HG02970 (cell line): ENCODE data around the gene MARVELD3.

Experiments
- ATAC-seq: cut with Tn5 transposase; IDR thresholded peaks from one replicate; pipeline ENCODE4 v1.9.1; 2021; ENCODE audit warnings: mild to moderate bottlenecking, moderate library complexity, moderate number of reproducible peaks; ENCODE audit not compliant: unreplicated experiment, low FRiP score

Gene MARVELD3

GRCh38 chr16:71622088-71622487, 3.9 kb upstream of the MARVELD3 start:
- no peak for ATAC-seq

DNA sequence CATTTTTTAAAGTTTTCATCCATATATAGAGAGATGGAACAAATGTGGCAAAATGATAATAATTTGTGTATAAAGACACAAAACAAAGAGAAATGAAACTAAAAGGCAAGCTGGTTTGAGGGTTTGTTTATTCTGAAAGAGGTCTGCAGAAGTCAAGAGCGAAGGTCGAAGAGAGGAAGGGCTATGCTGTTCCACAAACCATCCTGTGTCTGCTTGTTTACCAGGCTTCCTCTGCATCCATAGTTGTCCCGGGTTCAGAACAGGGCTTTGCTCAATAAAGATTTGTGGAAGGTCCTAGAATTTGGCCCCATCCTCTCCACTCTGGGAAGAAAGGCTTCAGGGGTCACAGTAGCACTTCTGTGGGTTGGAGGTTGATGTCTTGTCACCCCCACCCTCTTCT, 2.4 kb upstream of the MARVELD3 start:
- no peak for ATAC-seq

DNA sequence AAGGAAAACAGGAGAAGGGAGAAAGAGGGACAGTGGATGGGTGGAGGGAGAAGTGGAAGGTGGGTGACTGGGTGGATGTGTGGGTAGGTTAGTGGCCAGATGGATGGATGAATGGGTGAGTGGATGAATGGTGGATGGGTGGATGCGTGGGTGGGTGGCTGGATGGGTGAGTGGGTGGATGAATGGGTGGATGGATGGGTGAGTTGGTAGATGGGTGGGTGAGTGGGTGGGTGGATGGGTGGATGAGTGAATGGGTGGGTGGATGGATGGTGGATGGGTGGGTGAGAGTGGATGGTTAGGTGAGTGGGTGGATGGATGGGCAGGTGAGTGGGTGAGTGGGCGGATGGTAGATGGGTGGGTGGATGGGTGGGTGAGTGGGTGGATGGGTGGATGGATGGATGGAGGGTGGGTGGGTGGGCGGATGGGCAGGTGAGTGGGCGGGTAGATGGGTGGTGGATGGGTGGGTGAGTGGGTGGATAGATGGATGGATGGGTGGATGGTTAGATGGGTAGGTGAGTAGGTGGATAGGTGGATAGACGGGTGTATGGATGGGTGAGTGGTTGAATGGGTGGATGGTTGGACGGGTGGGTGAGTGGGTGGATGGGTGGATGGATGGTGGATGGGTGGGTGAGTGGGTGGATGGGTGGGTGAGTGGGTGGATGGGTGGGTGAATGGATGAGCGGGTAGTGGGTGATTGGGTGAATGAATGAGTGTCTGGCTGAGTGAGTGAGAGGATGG, 702 bp upstream of the MARVELD3 start:
- no peak for ATAC-seq

- ATAC-seq, result no peak
Measured at GRCh38 chr16:71626858-71627213, 852 bp downstream of the MARVELD3 start.

GRCh38 chr16:71627731-71628181, 1.8 kb downstream of the MARVELD3 start:
- ATAC-seq, result no peak

DNA sequence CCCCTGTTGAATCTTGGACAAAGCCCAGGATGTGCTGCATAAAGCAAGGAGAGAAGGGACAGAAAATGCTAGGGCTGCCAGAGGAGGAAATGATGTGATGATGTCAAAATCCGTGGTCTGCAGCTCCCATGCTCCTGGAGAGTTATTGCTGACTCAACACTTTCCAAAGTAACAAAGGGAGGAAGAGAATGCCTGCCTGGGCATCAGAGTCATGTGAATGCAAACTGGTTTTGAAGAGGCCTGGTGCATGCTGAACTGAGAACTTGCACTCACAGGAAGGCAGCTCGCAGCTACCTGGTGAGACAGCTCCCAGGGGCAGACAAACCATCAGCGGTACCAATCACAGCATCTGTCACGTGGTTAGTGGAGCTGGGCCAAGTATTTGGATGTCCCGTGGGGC, 2.8 kb downstream of the MARVELD3 start:
- ATAC-seq, result no peak

- no peak for ATAC-seq
Measured at GRCh38 chr16:71629278-71630016, 3.5 kb downstream of the MARVELD3 start.

- no peak for ATAC-seq
Measured at GRCh38 chr16:71630808-71631207, 4.8 kb downstream of the MARVELD3 start.

- no peak for ATAC-seq
Measured at GRCh38 chr16:71631776-71632175, 5.8 kb downstream of the MARVELD3 start.

DNA sequence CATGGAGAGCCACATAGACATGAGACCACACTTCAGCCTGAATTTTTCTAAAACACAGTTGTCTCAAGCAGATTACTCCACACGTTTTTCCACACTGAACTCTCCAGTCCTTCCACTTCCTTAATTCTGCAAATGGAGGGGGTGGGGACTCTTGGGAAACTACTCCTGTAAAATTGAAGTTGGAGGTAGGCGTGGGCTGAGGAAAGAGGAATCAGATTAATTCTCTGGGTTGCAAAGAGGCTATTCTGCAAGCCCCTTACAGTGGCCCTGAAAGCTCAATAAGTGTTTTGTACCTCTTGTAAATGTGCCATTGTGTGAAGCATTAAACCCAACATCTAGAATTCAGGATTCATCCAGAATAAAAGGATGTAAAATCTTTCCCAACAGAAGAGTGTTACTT, 9.6 kb downstream of the MARVELD3 start:
- no peak for ATAC-seq

DNA sequence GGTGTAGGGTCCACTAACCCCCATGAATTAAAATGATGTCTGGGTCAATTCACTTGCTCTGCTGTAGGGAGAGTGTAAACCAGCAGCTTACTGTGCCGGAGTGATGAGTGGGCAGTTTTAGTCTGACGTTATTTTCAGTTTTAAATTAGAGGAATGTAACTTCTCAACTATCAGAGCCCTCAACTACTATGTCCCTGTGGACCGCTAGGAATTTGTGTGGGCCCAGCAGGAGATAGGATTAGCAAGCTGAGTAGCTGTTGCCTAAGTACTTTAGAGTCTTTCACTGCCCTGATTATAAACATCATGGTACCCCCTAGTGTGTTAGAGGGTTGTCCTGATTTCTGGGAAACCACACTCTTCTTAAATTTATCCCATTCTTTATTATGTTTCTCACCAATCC, 11.4 kb downstream of the MARVELD3 start:
- no peak for ATAC-seq

- ATAC-seq, result no peak
Measured at GRCh38 chr16:71645450-71645849, 19.5 kb downstream of the MARVELD3 start.

- ATAC-seq, result no peak
Measured at GRCh38 chr16:71647391-71647790, 21.4 kb downstream of the MARVELD3 start.

DNA sequence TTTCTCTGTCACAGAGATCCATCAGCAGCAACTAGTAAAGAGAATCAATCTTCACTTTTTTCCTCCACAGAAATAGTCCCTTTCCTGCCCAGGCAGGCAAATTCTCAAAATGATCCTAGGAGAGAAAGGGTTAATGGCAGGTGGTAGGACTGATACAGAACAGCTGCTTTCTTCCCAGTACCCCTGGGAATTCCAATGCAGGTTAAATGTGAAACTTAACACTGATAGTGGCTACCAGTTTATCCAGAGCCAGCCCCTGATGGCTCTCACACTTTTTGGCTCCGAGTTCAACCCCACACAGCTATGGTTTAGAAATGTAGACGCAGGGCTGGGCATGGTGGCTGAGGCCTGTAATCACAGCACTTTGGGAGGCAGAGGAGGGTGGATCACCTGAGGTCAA, 22.2 kb downstream of the MARVELD3 start:
- ATAC-seq, result no peak

GRCh38 chr16:71648921-71649320, 22.9 kb downstream of the MARVELD3 start:
- ATAC-seq, result no peak

DNA sequence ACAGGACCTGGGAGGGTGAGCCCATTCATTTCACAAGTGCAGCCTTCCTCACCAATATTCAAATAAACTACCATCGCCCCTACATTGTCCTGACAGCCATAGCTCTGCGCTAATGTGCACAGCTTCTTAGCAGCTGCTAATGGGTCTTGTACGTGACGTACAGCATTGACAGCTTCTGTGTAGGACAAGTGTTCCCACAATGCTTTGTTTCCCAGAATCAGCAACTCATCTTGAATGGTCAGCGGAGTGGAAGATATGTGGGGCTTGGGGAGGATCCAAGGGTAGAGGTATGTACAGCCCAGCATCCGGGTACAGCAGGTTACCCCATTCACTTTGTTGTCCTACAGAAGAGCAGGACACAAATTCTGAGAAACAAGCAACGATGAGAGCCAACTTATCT, 23.7 kb downstream of the MARVELD3 start:
- ATAC-seq, result no peak

DNA sequence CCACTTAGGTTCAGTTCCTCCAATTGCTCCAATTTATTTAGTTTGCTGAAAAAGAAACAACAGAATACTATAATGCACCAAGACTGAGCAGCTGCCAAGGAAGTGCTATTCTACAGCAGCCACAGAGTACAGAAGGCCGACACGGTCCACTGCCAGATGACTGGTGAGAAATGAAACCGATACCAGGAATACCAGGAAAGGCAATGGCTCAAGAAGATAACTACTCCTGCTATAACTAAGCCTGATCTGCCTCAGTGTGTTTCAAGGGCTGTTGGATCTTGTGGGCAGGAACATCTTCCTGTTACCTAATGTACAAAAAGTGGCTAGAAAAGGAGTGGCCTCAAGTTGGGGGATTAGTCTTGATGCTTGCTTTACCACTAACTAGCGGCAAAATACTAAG, 32.8 kb downstream of the MARVELD3 start:
- ATAC-seq, result no peak

DNA sequence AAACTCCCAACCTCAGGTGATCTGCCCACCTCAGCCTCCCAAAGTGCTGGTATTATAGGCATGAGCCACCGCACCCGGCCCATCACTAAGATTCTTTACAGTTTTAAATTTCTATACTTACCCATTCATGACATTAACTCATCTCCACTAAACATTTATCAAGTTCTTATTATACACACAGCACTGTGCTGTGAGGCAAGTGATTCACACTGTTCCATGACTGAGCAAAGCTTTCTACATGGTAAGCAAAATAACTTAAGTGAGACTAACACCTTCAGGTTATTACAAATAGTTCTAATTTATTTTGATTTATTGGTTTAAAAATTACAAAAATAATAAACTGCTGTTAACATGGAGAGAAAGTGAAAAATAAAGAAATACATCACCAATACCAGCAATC, 33.5 kb downstream of the MARVELD3 start:
- ATAC-seq, result no peak

DNA sequence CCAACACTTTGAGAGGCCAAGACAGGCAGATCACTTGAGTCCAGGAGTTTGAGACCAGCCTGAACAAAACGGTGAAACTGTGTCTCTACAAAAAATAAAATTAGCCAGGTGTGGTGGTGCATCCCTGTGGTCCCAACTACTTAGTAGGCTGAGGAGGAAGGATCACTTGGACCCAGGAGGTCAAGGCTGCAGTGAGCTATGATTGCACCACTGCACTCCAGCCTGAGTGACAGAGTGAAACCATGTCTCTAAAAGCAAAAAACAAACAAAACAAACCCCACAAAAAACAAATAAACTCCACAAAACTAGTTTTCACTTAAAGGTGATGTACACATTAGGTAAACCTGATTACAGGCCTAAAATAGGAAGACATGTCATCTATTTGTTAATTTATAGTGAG, 40.3 kb downstream of the MARVELD3 start:
- ATAC-seq, result no peak

- ATAC-seq, result no peak
Measured at GRCh38 chr16:71666928-71667707, 41.1 kb downstream of the MARVELD3 start.

DNA sequence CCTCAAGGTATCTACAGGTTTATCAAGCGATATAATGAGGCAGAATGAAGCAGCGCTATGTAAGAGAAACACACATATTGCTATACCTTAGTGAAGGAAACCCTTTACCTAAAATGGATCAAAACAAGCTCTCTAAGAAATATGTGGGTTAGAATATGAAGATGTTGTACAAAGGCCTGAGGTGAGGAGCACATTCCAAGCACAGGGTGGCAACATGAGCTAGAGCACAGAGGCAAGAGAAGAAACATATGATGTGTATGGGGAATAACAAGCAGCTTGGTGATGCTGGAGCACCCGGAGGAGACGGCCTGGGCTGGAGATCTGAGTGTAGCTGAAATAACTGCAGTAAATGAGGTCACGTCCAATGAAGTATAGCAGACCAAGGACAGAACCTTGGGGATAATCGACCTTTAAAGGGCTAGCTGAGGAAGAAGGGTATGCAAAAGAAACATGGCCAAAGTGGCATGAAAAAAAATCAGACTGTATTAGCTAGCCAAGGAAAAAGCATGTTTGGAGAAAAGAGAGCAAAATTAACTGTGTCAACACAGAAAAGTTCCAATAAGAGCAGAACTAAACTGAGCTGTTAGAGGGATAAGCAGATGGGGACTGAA, 44.0 kb downstream of the MARVELD3 start:
- no peak for ATAC-seq
